Inflammatory macrophage treated with lipopolysaccharide for 4 hours (primary cell): Measurements from ENCODE around the gene MRPL18.
"Not testable (repeated sequence)": the region's sequence is repeated elsewhere in the genome, so short reads cannot be mapped to it uniquely, and the experiment has no call there.

ENCODE experiments used
- DNase-seq: peaks from one replicate; pipeline ENCODE4 v3.0.0-alpha.2; 2020

Gene MRPL18

GRCh38 chr6:159777240-159777904 lies 12.9 kb upstream of the MRPL18 start:
- DNase-seq: no peak

DNA sequence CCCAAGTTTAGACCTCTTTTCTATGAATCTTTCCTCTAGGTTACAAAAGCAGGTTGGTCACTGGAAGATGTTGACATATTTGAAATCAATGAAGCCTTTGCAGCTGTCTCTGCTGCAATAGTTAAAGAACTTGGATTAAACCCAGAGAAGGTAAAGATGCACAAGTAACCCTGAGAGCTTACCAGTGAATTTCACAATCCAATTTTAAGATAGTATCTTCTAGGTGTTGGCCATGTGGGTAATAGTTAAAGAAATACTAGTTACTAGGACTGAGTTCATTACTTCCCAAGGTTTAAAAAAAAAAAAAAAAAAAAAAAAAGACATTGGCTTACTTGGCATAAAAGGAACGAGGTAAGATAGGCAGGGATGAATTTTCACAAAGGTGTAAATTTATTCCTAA lies 12.1 kb upstream of the MRPL18 start:
- no peak for DNase-seq

DNA sequence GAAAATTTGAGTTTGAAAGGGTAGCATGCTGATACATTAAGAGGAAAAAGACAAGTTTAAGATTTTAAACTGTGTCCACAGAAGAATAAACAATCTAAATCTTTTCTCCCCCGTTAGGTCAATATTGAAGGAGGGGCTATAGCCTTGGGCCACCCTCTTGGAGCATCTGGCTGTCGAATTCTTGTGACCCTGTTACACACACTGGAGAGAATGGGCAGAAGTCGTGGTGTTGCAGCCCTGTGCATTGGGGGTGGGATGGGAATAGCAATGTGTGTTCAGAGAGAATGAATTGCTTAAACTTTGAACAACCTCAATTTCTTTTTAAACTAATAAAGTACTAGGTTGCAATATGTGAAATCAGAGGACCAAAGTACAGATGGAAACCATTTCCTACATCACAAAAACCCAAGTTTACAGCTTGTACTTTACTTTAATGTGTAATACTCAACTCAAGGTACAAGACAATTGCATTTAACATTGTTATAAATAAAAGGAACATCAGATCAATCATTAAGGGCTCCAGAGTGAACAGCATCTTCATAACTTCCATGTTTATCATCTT lies 11.6 kb upstream of the MRPL18 start:
- DNase-seq: no peak

- no peak for DNase-seq
Measured at GRCh38 chr6:159788276-159788675, 2.0 kb upstream of the MRPL18 start.

- DNase-seq: peak; percentile 52
Measured at GRCh38 chr6:159788753-159789376, 1.4 kb upstream of the MRPL18 start.

DNA sequence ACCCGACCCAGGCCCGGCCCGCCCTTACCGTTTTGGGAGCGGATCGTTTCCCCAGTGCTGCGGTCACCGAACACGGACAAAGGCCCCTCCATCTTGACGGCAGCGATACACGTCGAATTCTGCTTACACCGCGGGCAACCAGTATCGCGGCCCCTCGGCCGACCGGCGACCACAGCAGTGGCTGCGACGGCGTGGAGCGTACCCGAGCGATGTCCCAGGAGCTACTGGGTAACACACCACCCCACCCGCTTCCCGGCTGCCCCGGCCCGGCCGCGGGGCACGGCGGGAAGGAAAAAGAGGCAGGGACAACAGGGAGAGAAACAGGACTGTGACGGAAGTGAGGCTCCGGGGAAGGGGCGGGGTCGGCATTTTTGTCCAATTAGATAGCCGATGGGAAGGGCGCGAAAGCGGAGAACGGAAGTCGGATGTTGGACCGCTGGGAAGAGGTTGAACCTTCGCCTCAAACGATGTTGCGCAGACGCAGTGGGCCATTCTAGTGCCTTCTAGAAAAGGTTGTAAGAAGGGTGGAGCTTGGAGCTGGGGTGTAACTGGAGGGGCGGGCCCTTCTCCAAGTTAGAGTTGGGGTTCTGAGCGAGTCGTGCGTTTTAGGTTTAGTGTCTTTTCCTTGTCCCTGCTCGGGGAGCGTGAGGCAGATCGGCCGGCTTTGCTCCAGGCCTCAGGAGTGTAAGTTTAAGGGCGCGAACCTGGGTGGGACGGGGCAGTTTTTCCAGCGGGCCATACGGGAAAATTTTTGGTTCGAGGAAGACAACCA lies 704 bp upstream of the MRPL18 start, which contains the start of gene TCP1:
TSS of gene TCP1 (minus strand) at position 226 of the 772 bp plus-strand sequence. CDS start at position 92, 134 bp downstream.
- peak; percentile 100 for DNase-seq

DNA sequence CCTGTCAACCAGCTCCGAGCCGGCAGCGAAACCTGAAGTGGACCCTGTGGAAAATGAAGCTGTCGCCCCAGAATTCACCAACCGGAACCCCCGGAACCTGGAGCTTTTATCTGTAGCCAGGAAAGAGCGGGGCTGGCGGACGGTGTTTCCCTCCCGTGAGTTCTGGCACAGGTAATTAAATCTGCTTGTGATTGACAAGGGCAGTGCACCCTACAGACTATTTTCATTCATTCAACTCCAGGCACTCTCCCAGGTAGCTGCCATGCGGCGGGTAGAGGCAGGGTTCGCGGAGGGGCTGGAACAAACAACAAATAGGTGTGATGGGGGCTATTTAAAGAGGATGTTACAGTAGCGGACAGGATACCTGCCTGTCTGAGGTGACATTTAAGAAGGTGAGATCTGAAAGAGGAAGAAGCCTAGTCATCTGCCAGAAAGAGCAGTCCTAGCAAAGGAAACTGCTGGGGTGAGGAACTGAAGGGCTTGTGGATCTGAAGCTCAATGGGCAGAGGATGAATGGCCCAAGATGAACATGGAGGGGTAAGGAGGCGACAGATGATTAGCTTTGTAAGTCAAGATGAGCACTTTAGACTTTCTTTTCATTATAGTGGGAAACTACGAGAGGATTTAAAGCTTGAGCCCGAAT lies 810 bp downstream of the MRPL18 start:
- DNase-seq: peak; percentile 36

- not testable (repeated sequence) for DNase-seq
Measured at GRCh38 chr6:159794976-159795375, 4.7 kb downstream of the MRPL18 start.

- DNase-seq: no peak
Measured at GRCh38 chr6:159797554-159797953, 7.3 kb downstream of the MRPL18 start.

- no peak for DNase-seq
Measured at GRCh38 chr6:159800141-159800865, 10.0 kb downstream of the MRPL18 start, which contains the start of gene PNLDC1. TSS of gene PNLDC1 (plus strand) at chr6:159800276. CDS start at chr6:159800308, 32 bp downstream.

- DNase-seq: peak; percentile 28
Measured at GRCh38 chr6:159801935-159802334, 11.7 kb downstream of the MRPL18 start.

- no peak for DNase-seq
Measured at GRCh38 chr6:159804504-159804903, 14.2 kb downstream of the MRPL18 start.

DNA sequence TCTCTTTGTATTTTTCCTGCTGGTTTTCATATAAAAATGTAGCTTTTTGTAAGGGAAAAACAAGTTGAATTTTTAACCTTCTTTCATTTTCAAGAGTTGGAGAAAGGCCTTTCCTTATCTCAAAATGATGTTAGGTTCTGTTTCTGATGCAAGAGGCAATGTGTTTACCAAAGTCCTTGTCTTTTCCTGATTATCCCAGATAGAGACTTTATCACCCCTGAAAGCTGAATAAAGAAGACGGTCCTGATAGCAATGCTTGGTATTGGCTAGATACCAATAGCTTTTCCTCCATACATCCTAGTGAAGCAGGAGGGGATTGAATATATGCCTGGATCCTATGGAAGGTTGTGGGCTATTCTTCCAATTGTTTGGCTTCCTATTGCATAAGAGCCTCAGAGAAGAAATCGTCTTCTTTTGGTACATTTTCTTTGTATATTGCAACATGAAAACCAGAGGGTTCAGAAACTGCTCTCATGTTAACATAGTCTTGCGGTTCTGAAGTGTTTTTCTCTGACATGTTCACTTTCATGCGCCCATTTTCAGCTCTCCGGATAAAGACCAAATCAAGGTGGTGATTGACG lies 15.3 kb downstream of the MRPL18 start:
- DNase-seq: no peak

DNA sequence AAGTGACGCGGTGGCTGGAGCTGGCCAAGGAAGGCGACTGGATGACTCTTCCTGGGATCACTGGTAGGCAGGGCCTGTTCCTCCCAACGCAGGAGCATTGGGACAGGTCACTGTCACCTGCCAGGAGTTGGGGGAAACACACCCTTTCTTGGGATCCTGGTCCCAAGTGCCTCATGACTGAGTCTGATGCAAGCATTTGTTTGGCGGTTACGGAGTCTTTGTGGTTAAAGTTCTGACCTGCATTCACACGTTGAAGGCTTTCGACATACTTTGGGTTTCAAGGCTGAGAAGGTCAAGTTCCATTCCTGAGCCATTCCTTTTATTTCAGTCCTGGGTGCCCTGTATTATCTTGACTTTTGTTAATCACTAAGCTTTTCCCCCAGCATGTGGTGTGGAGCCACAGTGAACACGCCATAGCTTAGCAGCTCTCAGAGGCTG lies 15.8 kb downstream of the MRPL18 start:
- no peak for DNase-seq

- DNase-seq: no peak
Measured at GRCh38 chr6:159807150-159807858, 17.0 kb downstream of the MRPL18 start.

DNA sequence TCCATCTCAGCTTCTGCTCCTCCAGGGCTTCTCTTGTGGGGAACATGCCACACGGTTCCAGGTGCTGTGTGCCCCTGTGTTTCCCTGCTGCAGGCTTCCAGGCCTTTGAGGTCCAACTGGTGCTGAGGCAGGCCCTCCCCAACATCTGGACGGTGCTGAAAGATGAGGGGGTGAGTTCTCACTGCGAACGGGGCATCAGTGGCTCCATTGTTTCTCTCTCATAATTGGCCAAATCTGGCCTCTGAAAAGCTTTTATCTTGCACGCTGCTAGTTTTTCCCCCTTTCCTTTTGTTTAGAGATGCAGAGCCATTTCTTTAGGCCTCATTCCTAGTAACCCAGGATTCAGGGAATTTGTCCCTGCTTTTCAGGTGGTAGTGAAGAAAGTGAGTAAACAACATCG lies 18.4 kb downstream of the MRPL18 start:
- DNase-seq: no peak

DNA sequence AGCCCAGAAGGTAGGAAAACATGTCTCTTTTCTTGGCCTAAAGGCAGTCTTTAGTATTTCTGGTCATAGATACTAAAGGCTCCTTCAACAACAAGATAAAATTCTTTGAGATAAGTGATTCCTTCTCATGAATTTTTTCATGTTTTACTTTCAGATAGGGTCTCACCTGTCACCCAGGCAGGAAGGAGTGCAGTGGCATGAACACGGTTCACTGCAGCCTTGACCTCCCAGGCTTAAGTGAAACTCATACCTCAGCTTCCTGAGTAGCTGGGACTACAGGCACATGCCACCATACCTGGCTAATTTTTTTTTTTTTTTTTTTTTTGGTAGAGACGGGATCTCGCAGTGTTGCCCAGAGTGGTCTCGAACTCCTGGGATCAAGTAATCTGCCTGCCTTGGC lies 18.9 kb downstream of the MRPL18 start:
- DNase-seq: no peak

- no peak for DNase-seq
Measured at GRCh38 chr6:159813781-159814180, 23.5 kb downstream of the MRPL18 start.

DNA sequence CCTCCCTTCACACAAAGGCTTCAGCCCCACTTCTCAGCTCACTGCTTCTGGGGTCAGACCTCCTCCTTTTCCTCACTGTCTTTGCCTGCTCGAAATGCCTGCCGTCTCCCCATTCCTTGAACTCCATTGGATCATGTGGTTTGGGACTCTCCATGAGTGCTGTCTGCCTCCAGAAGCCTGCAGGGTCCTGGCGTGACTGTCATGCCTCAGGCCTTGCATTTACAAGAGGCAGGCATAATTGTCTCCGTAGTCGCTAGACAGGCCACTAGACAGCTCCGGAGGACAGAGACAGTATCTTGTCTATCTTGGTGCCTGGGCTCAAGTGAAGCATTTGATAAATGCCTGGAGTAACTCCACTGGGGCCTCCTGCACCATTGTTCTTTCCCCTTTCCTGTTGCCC lies 25.1 kb downstream of the MRPL18 start:
- DNase-seq: no peak

DNA sequence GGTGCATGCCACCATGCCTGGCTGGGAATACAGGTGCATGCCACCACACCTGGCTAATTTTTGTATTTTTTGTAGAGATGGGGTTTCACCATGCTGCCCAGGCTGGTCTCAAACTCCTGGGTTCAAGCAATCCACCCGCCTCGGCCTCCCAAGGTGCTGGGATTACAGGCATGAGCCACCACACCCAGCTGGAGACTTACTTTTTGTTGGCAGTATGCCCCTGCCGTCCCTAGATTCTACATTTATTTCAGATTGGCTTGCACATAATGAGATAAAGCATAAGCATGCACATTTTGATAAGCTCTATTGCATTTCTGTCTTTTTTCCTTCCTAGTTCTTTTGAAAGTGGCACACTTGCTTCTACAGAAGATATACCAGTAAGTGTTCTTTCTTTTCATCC lies 26.5 kb downstream of the MRPL18 start:
- not testable (repeated sequence) for DNase-seq
